GM18858 (cell line): ENCODE results near the gene ARCN1.

Source experiments
- ATAC-seq: cut with Tn5 transposase; IDR thresholded peaks from one replicate; pipeline ENCODE4 v1.9.1; 2021; ENCODE audit not compliant: unreplicated experiment

The ARCN1 gene

GRCh38 chr11:118619444-118620197 lies 47.4 kb downstream of the ARCN1 start:
- ATAC-seq, result no peak

GRCh38 chr11:118620529-118621070 lies 48.4 kb downstream of the ARCN1 start:
- no peak for ATAC-seq

DNA sequence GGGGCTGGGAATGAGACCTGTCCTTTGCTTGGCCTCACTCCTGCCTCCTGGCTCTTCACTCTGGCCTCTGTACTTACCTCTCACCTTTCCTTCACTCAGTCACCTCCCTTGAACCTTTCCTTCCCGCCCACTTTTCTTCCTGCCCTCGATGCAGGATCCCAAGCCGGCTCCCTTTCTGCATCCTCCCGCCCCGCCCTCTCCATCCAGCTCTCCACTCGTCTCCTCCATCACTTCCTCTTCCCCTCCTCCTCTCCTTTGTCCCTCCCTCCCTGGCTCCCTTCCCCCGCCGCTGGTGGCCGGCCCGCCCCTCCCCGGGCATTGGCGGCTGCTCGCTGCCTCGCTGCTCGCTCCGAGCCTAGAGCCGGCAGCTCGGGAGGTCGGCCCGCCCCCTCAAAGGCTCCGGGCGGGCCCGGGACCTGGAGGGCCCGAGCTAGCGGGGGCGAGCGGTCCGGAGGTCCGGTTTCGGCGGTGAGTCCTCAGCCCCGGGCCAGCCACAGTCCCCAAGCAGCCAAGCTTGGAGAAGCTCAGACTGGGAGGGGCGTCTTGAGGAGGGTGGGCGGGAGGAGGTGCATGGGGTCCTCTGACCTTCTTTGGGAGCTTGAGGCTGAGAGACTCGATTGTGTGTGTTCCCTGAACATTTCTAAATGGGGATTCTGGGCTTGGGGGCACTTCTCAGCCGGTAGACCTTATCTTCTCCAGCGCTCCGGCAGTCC lies 49.0 kb downstream of the ARCN1 start:
- no peak for ATAC-seq

DNA sequence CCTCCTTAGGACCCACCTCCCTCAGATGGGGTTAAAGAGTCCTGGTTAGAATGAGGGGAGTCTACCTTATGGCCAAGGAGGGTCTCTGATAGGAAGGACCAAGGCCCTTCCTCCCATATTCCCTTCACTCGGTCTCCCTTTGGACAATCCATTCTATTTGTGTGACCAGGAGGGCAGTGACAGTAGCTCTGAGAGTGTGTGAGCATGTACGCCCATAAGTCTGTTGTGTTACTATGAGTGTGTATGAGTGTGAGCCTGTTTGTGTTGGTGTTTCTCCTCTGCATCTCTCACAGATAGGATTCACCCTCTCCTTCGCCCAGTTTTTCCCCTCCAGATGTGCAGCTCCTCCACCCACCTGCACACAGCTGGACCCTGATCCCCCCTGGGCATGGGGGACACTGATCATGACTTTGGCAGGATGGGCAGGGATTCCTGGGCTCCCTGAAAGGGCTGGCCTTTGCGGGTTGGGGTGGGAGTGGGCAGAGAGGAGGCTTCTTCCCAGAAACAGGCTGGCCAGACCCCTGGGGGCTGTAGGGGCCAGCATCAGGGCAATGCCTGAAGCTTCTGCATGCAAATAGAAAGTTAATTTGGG lies 49.7 kb downstream of the ARCN1 start:
- no peak for ATAC-seq

- ATAC-seq, result no peak
These were observed 50.4 kb downstream of the ARCN1 start for GRCh38 chr11:118622376-118623268.

GRCh38 chr11:118623269-118623655 lies 51.1 kb downstream of the ARCN1 start:
- ATAC-seq, result no peak

- ATAC-seq, result no peak
These were observed 53.0 kb downstream of the ARCN1 start for GRCh38 chr11:118625036-118625690.

GRCh38 chr11:118625976-118626375 lies 53.8 kb downstream of the ARCN1 start:
- ATAC-seq, result no peak

GRCh38 chr11:118627566-118627965 lies 55.4 kb downstream of the ARCN1 start:
- no peak for ATAC-seq

- no peak for ATAC-seq
These were observed 55.8 kb downstream of the ARCN1 start for GRCh38 chr11:118628031-118628430.

DNA sequence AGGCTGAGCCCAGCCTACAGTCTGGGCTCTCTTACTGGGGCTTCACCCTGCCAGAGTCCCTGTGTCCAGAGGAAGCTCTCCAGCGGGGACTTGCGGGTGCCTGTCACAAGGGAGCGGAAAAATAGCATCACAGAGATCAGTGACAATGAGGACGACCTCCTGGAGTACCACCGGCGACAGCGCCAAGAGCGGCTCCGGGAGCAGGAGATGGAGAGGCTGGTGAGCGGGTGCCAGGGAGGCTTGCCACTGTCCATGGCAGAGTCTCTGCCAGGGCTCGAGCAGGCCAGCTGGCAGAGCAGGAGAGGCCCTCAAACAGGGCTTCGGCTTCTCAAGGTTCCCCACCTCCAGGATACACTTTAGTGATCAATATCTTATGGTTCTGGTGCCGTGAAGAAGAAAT lies 56.2 kb downstream of the ARCN1 start:
- no peak for ATAC-seq

DNA sequence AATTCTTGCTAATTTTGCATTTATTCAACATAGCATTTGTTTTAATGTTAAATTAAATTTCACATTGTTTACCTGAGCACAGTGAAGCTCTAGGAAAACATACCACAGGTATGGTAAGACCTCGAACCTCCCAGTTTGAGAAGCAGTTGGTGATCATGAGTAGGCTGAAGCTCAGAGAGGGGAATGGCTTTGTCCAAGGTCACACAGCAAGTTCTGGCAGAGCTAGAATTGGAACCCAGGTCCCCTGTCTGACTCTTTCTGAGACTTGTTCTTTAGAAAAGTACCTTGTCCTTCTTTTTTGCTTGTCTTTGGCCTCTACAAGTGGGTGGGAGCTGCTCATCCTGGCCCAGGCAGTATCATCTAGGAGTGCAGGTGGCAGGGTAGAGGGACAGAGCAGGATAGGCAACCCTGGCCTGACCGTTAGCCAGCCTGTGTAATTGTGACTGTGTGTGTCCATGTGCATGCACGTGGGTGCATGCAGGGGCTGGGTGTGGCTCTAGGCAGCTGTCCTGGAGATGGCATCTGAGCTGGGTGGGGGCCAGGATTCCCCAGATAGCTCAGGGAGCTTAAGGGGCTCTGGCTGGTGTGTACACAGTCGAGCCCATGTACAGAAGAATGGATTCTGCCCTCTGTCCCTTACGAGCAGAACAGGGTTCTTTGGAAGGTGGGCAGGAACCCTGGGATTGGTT lies 56.8 kb downstream of the ARCN1 start:
- no peak for ATAC-seq

DNA sequence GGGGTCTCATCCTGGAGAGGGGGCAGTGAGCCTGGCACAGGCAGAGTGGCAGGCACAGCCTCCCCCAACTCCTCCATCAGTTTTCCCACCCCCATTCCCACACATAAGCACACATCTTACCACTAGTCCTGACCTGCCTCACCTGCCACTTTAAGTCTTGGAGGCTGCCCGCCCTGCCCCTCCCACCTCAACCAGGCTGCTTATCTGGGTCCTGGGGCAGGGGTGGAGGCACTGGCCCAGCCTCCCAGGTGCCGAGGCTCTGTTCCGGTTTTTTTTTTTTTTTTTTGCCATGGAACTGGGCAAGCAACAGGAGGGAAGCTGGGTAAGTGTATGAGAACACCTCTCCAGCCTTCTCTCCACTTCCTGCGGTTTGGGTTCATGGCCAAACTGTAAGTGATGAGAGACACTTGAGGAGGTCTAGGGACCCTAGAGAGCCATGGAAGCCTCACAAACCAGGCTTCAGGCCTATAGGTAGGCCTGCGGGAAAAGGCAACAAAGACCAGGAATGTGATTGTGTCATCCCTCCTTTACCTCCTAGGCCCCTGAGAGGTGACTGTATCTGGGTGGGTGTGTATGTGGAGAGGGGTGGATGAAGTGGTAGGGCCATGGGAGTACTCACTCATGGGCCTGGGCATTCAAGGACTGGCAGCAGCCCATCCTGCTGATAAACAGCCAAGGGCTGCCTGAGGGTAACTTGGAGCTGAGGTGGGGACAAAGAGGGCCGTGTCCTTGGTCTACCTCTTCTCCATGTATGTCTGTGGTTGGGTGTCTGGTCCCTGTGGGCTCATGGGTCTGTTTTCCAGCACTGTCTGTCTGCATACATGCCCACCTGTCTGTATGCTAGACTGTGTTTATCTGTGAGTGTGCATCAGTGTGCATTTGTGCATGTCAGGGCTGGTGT lies 57.8 kb downstream of the ARCN1 start:
- no peak for ATAC-seq

DNA sequence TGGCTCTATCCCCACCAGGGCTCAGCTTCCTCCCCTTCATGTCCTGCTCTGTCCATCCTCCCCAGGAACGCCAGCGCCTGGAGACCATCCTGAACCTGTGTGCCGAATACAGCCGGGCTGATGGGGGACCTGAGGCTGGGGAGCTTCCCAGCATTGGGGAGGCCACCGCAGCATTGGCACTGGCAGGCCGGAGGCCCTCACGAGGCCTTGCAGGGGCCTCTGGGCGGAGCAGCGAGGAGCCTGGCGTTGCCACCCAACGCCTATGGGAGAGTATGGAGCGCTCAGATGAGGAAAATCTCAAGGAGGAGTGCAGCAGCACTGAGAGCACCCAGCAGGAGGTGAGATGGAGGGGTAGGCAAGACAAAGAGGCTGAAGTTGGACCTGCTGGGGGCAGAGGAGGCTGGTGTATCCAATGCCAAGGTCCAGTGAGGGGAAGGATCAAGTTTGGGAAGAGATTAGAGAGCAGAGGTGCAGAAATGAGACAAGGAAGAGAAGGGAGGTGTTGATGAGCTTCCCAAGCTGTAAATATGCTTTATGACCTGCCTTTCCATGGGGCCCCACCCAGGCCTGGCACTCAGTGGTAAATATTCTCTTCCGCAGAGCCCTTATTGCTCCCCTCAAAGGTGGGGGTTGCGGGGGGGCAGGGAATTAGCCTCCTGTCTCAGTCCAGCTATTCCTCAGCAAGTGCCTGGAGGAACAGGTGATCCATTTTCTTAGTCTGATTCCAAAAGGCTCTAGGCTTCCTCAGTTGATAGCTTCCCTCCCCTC lies 59.1 kb downstream of the ARCN1 start:
- no peak for ATAC-seq

GRCh38 chr11:118632577-118633318 lies 60.5 kb downstream of the ARCN1 start:
- no peak for ATAC-seq

- ATAC-seq, result no peak
These were observed 61.1 kb downstream of the ARCN1 start for GRCh38 chr11:118633319-118633690.

- no peak for ATAC-seq
These were observed 61.8 kb downstream of the ARCN1 start for GRCh38 chr11:118633979-118634378.
